ENCODE data around the gene NDUFB6.

DNA sequence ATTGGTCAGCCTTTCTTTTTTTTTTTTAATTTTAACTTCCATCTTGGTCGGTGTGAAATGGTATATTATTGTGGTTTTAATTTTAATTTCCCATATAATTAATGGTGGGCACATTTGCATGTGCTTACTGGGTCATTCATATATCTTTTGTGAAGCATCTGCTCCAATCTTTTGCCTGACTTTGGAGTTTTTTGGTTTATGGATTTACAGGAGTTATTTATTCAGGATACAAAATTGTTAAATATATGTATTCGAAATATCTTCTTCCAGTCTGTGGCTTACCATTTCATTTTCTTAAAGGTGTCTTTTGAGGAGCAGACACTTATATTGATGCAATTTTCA, 46.3 kb downstream of the NDUFB6 start:
- TF ChIP-seq CTCF (IDR thresholded peaks at IDR 0.05 in 4 of 5, conservative IDR thresholded peaks at IDR 0.05 in 1 of 5) (no peak), POLR2A (IDR thresholded peaks at IDR 0.05) (no peak)

All from gastrocnemius medialis (tissue), 4 donors.